HG03108 (cell line): ENCODE measurements around the gene GTF2F2.
A peak's percentile ranks its signal among the peaks of the same experiment; 100 is the strongest.
"Not testable (repeated sequence)": the region's sequence is repeated elsewhere in the genome, so short reads cannot be mapped to it uniquely, and the experiment has no call there.

Experiments used
- ATAC-seq: cut with Tn5 transposase; IDR thresholded peaks from one replicate; pipeline ENCODE4 v1.9.1; 2021; ENCODE audit warnings: moderate library complexity; ENCODE audit not compliant: unreplicated experiment

GTF2F2 gene

GRCh38 chr13:45298550-45298949 lies 178.2 kb downstream of the GTF2F2 start:
- not testable (repeated sequence) for ATAC-seq

- ATAC-seq, result no peak
Observed at GRCh38 chr13:45299194-45299593, 178.9 kb downstream of the GTF2F2 start.

- no peak for ATAC-seq
Observed at GRCh38 chr13:45300190-45300985, 180.1 kb downstream of the GTF2F2 start.

GRCh38 chr13:45301263-45301662 lies 181.0 kb downstream of the GTF2F2 start:
- no peak for ATAC-seq

GRCh38 chr13:45302507-45302906 lies 182.2 kb downstream of the GTF2F2 start:
- ATAC-seq, result no peak

GRCh38 chr13:45303026-45303425 lies 182.7 kb downstream of the GTF2F2 start:
- ATAC-seq, result no peak

GRCh38 chr13:45303866-45304265 lies 183.6 kb downstream of the GTF2F2 start:
- ATAC-seq, result no peak

- no peak for ATAC-seq
Observed at GRCh38 chr13:45305079-45305478, 184.8 kb downstream of the GTF2F2 start.

- ATAC-seq, result no peak
Observed at GRCh38 chr13:45306966-45307365, 186.7 kb downstream of the GTF2F2 start.

- peak; percentile 28 for ATAC-seq
Observed at GRCh38 chr13:45310341-45311131, 190.2 kb downstream of the GTF2F2 start.

- no peak for ATAC-seq
Observed at GRCh38 chr13:45314822-45315221, 194.5 kb downstream of the GTF2F2 start.

- ATAC-seq, result no peak
Observed at GRCh38 chr13:45315520-45316167, 195.3 kb downstream of the GTF2F2 start.

- ATAC-seq, result no peak
Observed at GRCh38 chr13:45316338-45316737, 196.0 kb downstream of the GTF2F2 start.

- ATAC-seq, result no peak
Observed at GRCh38 chr13:45316996-45317395, 196.7 kb downstream of the GTF2F2 start.

GRCh38 chr13:45320876-45321629 lies 200.7 kb downstream of the GTF2F2 start:
- ATAC-seq, result no peak

GRCh38 chr13:45325806-45326205 lies 205.5 kb downstream of the GTF2F2 start:
- no peak for ATAC-seq

GRCh38 chr13:45327253-45327955 lies 207.1 kb downstream of the GTF2F2 start:
- ATAC-seq, result no peak

GRCh38 chr13:45328661-45329111 lies 208.4 kb downstream of the GTF2F2 start:
- ATAC-seq, result no peak

- no peak for ATAC-seq
Observed at GRCh38 chr13:45331123-45331619, 210.9 kb downstream of the GTF2F2 start.

GRCh38 chr13:45331692-45332035 lies 211.4 kb downstream of the GTF2F2 start:
- no peak for ATAC-seq
